Thyroid gland (tissue), 4 donors: ENCODE results near the gene SYNJ2.

Source experiments
- CTCF ChIP-seq, 6 experiments: fragments of 200-600 bp in 3 of 6; fragments of 450-650 bp in 3 of 6; sonication (generic) in 3 of 6; IDR thresholded peaks; one replicate each; pipeline ENCODE4 v1.5.1; 2016 to 2019; ENCODE audit warnings: antibody characterized with exemption in 6 of 6, mild to moderate bottlenecking in 2 of 6, inconsistent platforms in 1 of 6, moderate library complexity in 1 of 6
- POLR2A ChIP-seq, 2 donors: fragments of 450-650 bp; IDR thresholded peaks; one replicate each; pipeline ENCODE4 v1.6.1; 2017; ENCODE audit warnings: antibody characterized with exemption in 2 of 2, mild to moderate bottlenecking in 2 of 2, moderate library complexity in 1 of 2

GRCh38 chr6:158076548-158076947, 94.9 kb downstream of the SYNJ2 start:
- TF ChIP-seq CTCF (IDR thresholded peaks at IDR 0.05) = no peak
- TF ChIP-seq POLR2A (IDR thresholded peaks at IDR 0.05) = no peak
